GM18870 (cell line): ENCODE data around the gene PODXL2.

Source experiments
- ATAC-seq: cut with Tn5 transposase; IDR thresholded peaks from one replicate; pipeline ENCODE4 v1.9.1; 2021; ENCODE audit warnings: moderate library complexity; ENCODE audit not compliant: unreplicated experiment

Gene PODXL2

DNA sequence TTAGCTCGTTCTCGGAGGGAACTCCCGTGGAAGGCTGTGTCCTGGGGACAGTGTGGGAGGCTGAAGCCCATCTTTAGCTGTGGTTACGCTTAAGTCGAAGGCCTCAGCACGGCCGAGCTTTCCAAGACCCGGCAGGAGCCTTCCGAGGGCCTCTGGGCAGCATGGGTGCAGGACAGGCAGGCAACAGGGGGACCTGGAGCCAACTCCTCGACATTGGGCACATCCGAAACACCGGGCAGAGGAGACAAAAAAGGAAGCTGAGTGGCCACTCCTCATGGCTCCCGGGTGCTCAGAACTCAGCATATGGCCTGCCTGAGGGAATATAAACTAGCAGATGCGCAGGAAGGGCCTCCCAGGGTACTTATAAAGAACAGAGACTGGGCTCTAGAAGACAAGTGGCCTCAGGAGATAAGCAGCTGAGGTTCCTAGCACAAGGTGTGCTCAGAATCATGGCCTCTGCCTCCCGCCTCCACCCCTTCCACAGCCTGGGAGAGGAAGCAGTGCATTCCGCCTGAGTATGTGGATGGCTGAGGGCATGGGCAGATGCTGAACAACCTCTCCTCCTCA, 77.9 kb downstream of the PODXL2 start:
- ATAC-seq = no peak

DNA sequence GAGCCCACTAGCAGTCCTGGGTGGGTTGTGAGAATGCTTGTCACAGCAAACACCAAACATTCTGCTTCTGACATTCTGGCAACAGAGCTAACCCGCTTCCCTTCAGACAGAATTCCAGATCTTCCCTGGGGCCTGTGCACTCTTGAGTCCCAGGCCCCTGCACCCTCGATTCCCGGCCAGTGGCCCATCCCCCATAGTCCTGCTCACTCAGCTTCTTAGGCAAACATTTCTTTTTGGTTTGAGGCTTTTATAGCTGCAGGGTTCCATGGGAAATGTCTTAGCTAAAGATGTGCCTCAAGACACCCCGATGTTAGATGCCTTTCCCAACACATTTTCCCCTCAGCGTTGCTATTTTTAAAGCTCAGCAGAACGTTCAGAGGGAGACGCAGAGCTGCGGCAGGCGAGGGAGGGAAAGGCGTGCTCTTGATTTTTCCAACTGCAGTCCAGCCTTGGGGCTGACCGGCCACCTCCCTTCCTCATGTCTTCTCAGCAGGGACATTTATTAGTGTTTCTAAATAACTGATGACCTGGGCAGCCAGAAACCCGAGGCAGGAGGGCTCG, 78.9 kb downstream of the PODXL2 start:
- ATAC-seq = no peak

DNA sequence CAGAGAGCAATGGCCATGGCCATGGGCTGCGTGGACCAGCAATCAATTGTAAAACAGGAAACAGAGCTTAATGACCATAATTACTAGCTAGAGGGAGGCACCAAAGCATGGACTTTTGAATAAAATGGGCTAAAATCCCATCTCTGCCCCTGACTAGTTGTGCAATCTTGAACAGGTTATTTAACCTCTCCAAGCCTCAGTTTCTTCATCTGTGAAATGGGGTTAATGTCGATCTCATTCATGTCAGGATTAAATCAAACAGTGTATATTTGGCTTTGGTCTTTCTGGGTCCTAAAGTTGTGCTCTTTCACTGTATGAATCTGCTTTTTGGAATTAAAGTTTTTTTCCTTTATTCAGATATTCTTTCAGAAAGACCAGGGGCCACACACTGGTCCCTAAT, 79.9 kb downstream of the PODXL2 start:
- no peak for ATAC-seq

DNA sequence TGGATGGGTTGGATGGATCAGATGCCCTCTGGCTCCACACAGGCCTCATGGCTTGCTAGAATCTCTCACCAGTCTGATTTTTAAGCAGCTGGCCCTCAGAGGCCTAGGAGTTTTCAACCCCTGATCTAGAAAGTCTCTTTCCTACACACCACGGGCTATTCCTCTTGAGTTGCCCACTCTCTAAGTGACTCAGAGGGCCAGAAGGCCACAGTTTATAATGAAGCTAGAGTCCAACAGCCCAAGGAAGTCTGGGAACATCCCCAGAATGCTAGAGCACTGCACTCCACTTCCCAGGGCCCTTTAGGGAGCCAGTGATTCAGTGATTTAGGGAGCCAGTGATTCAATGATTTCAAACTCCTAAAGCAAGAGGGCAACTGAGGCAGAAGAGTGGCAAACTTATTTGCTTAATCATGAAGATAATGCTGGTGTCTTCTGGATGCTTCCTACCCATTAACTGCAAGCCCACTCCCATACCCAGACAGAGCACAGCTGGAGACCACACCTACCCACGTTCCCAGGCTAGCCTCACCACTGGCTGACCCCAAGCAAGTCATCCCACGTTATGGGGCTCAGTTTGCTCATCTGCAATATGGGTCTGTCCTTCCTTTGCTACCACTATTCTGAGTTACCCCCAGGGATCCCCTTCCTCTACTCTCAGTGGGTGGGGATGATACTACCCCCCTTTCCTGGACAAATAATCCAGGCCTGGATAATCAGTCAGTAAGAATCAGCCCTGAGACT, 80.5 kb downstream of the PODXL2 start:
- ATAC-seq = no peak

DNA sequence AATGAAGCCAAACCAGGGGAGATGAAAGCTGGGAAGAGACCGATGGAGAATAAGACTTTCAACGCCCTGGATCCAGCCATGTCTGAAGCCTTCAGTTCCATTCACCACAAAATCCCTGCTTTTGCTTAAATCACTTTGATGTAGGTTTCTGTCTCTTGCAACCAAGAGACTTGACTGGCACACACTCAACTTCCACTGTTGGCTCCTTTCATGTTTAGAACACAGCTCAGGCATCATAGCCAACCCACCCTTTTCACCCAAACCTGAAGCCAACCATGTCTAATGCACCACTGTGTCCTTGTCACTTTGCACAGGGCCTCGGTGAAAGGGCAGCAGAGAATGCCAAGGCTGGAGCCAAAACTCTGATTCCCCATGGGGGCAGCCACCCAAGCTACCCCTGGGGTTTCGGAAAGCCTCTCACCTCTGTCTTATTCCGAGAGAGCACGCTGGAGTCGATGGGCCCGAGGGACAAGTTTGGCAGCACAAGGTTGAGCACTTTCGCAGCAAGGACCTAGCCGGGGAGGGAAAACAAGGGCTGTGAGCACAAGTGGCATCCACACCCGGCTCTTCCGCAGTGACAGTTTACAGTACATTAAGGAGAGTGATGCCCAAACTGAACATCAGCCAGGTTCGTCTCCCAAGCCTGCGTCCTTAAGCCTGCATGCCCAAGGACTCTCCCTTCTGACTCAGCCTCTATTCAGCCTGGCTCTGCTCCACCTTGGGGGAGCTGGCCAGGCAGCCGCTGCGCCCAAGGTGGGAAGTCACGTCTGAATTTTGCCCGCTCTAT, 81.4 kb downstream of the PODXL2 start:
- ATAC-seq = no peak

DNA sequence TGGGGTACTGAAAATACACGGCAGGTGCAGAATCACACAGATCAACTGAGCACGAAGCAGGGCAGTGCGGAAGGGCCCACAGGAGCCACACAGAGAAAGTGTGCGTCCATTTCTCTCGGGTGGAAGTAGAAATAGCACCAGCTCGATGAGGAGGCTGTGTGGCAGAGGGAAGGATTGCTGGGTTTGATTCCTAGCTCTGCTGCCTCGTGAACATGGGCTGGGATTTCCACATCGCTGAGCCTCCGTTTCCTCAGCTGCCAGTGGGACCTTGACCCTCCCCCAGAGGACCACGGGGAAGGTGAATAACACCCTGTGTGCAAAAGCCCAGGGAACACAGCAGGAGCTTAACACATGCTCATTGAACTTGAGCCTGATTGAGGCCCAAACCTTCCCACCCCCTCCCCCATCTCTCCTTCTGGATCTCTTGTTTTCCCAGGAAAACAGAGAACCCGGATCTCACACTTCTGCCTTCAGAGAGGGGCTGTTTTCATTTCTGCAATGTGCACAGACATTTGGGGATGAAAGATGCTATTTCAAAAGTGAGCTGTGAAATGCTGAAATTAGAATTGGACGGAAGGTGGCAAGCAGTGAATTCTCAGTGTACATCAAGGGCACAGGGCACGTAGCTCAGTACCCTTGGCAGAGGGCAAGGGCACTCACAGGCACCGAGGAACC, 82.2 kb downstream of the PODXL2 start:
- ATAC-seq = no peak

DNA sequence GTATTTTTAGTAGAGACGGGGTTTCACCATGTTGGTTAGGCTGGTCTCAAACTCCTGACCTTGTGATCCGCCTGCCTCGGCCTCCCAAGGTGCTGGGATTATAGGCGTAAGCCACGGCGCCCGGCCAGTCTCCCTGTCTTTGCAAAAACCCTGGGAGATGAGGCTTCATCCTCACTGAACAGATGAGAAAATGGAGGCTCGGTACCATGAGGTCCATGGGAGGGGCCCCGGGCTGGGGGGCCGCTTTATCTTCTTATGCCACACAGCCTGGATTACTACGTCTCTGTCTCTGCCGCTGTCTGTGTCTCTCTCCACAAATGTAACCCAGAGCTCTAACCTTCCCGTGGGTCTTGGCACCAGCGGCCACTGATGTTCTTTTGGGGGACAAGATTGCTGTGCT, 82.9 kb downstream of the PODXL2 start:
- ATAC-seq = no peak

DNA sequence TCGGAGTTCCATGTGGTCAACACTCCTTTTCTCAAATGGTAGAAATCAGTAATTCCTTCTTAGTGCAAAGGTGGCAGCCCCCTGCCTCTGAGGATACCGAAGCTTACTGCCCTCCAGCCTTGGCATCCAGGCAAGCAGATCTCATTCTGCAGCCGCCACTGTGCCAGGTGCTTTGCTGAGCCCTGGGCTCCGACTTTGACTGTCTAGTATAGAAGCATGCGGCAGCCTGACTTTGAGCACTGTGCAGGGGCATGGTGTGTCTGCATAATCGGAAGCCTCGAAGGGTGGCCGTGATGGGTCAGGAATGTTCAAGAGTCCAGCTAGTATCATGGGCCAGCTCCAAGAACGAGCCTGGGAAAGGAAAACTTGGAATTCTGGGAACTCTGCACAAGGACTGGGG, 83.5 kb downstream of the PODXL2 start:
- no peak for ATAC-seq

DNA sequence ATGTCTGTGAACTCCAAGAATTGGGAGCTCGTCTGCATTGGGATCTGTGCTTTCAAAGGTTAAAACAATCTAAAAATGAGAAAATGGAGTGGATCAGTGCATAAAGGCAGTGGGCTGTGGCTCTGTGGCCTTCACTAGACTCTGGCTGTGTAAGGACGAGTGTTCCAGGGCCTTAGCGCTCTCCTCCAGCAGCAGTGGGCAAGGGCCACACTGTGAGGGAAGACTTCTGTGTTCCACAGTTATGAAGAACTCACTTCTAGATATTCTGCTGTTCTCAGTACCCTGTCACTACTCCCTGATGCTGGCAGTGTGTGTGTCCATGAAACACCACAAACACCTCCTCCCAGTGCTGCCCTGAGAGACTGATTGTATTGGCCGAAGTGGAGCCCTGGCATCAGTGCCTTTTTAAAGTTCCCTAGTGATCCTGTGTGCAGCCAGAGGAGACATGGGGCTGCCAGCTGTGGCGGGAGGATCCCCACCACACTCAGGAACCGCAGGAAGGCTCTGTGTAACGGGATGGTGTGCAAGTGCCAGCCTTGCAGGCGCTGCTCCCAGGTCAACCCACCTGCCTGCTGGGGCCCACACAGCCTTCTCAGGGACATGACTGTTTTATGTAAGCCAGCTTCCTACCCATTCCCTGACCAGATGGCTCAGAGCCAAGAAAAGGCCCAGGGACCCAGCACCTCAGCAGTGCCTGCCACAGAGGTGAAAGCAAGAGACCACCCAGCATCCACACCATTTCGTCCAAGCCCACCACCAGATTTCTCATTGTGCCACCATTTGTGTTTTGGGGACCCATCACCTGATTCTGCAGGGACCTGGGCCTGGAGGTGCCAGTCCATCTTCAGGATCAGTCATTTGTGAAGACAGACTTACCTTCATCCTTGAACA, 84.1 kb downstream of the PODXL2 start:
- no peak for ATAC-seq

DNA sequence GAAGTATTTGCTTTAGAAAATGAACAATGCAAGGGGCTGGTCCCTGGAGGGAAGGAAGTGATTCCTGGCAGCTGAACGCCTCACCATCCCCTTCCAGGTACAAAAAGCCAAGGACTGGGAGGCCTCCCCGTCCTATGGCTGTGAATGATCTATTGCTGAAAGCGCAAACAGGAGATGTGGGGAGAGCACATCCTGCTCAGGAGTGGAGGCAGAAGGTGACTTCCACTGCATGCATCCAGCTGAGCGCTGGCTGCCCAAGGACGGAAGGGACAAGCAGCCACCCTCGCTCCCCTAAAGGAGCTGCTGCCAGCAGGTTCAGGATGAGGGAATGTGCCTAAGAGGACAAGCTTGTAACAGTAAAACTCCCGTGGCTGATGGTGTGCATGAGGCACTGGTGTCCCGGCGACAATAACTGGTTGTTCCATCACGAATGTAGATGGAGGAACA, 85.2 kb downstream of the PODXL2 start:
- no peak for ATAC-seq

DNA sequence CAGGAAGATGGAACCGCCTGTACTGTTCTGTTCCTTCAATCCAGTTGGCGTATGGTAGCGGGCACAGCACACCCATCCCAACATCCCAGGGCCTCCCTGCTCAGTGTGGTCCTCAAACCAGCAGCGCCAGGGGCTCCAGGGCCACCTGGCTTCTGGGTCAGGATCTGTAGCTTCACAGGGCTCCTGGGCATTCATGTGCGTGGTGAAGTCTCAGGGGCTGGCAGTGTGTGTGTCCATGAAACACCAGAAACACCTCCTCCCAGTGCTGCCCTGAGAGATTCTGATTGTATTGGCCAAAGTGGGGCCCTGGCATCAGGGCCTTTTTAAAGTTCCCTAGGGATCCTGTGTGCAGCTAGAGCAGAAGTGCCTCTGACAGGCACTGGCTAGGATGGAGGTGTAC, 85.9 kb downstream of the PODXL2 start:
- ATAC-seq = no peak

DNA sequence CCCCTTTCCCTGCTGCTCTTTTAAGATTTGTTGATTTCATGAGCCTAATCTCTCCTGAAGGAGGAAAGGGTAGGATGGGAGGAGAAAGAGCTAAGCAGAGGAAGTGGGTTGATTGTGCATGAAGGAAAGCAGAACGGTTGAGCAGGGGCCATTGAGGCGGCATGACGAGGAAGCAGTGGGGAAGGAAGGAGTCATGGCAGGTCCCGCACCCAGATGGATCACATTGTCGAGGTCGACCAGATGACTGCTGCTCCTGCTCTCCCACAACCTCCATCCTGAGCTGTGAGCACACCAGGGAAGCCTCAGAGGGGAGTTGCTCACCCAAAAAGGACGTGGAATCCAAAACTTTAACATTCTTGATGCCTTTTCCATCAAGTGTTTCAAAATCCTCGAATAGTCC, 86.5 kb downstream of the PODXL2 start:
- no peak for ATAC-seq

DNA sequence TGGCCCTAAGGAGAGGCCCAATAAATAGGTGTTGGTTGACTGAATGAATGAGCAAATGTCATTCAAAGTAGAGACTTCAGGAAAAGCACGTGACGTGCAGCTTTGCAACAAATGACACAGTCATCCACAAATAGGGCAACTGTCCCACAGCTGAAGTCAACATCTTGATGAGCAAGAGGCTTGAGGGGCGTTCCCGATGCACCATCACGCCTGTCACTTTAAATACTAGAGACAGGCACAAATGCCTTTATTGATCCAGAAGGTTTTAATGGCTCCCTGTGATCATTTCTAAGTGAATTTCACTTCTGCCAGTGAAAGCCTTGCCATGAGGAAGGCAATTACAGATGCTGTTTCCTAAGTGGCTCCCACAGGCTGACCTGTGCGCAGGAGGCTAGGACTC, 87.4 kb downstream of the PODXL2 start:
- no peak for ATAC-seq

DNA sequence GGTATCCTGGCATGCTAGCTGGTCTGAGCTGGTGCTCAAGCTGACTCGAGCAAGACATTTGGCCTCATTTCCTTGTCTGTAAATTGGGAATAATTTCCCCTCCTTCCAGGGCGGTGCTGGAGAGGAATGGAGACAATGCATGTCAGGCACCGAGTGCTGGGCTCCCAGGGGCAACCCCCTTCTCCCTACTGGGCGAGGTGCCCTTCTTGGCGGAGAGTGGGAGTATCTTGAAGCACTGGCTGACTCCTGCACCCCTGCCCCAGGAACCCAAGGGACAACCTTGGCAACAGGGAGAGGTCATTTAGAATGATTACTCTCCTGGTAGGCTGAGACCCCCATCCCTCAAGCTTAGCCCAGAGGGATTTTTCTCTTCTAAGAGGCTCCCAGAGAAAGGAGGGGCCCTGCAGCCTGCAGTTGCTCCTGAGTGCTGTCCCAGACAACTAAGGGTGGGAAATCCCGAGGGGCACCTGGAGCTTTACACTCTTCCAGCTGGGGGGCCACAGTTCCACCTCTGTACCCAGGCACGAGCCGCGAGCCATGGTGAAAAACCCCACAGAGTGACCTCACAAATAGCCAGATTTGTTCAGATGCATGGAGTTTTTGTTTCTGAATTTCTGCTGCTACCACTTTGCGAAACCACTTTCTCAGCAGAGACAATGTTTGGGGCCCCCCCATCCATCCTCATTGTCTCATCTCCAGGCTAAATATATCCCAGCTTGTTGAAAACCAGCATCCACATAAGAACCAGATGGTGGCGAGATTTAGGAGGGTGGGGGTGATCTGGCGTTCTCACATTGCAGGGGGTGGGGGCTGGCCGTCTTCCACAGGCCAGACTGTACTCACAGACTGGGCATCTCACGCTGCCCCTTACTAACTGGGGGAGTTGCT, 88.6 kb downstream of the PODXL2 start:
- no peak for ATAC-seq

DNA sequence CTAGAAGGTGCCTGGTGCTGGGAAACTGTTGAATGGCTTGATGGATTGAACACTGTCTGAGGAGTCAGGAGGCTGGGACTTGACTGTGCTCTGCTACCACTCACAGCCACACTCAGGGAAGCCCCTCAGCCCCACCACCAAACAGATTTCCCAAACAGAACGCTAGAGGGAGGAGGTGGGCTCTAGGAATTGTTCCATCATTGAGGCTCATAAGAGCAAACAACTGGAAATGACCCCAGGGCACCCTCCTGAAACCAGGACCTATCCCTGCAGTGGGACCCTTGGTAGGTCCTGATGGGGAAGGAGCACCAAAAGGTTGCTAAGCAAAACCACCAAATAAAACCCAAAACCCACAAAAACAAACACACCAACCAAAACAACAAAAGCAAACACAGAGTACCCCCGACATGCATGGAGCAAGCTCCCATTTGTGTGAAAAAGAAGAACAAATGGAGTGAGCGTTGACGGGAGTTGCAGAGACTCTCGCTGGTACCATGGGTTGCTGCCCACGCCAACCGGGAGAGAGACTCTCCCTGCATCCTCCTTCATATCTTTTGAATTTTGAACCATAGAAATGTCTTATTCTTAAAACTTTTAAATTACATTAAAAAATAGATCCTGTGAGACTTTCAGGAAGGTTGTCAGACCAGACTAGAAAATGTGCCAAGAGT, 89.4 kb downstream of the PODXL2 start:
- no peak for ATAC-seq

DNA sequence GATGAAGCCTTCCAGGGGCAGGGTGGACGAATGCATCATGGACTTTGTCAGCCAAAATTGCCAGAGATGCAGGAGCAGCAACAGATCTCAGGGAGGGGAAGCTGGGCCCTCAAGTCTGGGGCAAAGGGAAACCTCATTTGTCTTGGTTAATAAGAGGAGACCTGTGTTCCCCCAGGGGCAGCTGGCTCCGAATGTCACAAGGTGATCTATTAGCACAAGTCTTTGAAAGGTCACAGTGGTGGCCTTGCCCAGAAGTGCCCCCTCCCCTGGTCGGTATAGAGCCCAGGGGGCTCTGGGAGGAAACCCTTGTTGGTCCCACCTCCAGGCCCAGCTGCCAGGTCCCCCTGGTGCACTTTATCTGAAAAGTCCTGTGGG, 89.9 kb downstream of the PODXL2 start:
- no peak for ATAC-seq

DNA sequence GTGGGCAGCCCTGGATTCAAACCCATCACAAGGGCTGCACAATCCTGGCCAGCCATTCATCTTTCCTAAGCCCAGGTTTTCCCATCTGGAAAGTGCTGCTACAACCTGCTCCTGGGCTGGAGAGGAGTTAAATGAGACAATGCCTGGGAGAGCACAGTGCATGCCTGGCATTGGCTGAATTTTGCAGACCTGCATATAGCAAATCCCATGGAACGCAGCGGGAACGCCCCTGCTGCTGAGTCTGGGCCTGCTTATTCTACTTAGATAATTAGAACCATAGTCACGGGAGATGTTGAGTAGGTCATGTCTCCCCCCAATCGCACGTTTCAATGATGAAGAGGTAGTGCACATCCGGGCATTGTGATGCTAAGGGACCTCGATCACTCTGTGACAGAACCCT, 90.4 kb downstream of the PODXL2 start:
- ATAC-seq = no peak

DNA sequence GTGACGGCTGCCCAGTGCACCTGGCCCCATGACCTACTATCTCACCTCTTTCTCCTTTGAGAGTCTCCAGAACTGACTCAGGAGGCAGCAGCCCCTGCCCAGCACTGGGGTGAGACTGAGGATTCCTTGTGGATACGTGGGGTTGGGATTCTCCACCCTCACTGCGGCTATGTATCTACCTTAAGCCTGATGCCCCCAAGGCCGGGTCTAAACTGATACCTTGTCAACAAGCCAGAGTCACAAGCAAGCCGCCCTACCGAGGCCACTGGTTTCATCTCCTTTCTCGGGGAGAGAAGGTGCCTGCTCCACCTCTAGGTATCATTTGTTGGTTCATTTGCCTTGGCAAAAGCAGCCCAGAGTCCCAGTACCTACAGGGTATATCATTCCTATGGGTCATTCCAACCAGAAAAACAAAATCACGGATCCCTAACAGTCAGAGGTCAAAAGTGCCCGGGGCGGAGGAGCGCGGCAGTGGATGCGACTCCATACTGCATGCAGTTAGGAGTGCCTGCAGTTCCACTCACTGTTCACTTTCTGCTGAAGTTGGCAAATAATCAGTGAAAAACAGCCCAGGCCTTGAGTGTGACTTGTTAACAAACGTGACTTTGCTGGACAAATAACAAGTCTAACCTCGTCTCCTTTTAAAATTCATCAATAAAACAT, 91.3 kb downstream of the PODXL2 start:
- no peak for ATAC-seq
